Peyer's patch (tissue), 4 donors: Measurements from ENCODE around the gene ADAT1.

Experiments
- CTCF ChIP-seq, 6 experiments: fragments of 450-650 bp in 4 of 6; fragments of 200-600 bp in 2 of 6; sonication (generic) in 1 of 6; IDR thresholded peaks; one replicate each; pipeline ENCODE4 v1.5.1; 2017 to 2019; ENCODE audit warnings: antibody characterized with exemption in 6 of 6, mild to moderate bottlenecking in 3 of 6, moderate library complexity in 1 of 6
- POLR2A ChIP-seq, 2 donors: fragments of 450-650 bp; IDR thresholded peaks; one replicate each; pipeline ENCODE4 v1.5.1; 2017; ENCODE audit warnings: antibody characterized with exemption in 2 of 2, mild to moderate bottlenecking in 2 of 2, moderate library complexity in 2 of 2

GRCh38 chr16:75593825-75594820 is 29.0 kb downstream of the ADAT1 start:
- TF ChIP-seq CTCF (IDR thresholded peaks at IDR 0.05), result no peak
- no peak for TF ChIP-seq POLR2A (IDR thresholded peaks at IDR 0.05)
